Skeletal muscle satellite cell (primary cell): Measurements from ENCODE around the gene IRF6.

Experiments used
- H3K27me3 ChIP-seq: 2 replicates; pipeline ENCODE4 v1.7.0; 2013; ENCODE audit warnings: low read length; ENCODE audit not compliant: control insufficient read depth, insufficient read depth
- H3K36me3 ChIP-seq: 2 replicates; pipeline ENCODE4 v1.7.0; 2013; ENCODE audit warnings: mild to moderate bottlenecking, control low read depth, low read length; ENCODE audit not compliant: insufficient read depth
- H3K4me1 ChIP-seq: 2 replicates; pipeline ENCODE4 v1.7.0; 2013; ENCODE audit warnings: low read length; ENCODE audit not compliant: control insufficient read depth, insufficient read depth
- H3K4me2 ChIP-seq: 2 replicates; pipeline ENCODE4 v1.7.0; 2013; ENCODE audit warnings: mild to moderate bottlenecking, low read length
- H3K4me3 ChIP-seq: 2 replicates; pipeline ENCODE4 v1.7.0; 2013; ENCODE audit warnings: low read length
- H3K9ac ChIP-seq: 2 replicates; pipeline ENCODE4 v1.7.0; 2013; ENCODE audit warnings: mild to moderate bottlenecking, low read depth, low read length, moderate library complexity
- H3K9me3 ChIP-seq: replicated peaks from 2 replicates; pipeline ENCODE4 v1.7.0; 2013; ENCODE audit warnings: mild to moderate bottlenecking, control low read depth, low read length

The IRF6 gene

DNA sequence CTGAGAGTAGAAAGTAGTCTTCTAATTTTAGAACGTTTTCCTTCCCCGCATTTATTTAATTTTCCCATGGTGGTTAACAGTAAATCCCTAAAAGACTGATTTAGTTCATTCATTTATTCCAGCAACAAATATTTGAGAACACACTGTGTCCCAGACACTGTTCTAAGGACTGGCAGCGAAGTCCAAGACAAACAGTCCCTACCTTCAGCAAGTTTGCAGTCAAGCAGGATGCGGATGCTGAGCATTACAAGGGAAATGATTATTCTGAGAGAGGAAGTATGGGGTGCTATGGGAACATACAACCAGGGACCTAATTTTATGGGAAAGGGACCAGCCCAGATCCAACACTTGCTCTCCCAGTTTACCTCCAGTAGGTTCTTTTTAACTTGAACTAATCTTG lies 20.4 kb downstream of the IRF6 start:
- peaks cover 13% of the 10 kb centered on the region for H3K4me1 ChIP-seq
- no peak overlapping the region for H3K9ac ChIP-seq
- H3K9me3 ChIP-seq, result no peaks in the 10 kb centered on the region
- H3K36me3 ChIP-seq, result no peaks in the 10 kb centered on the region
- H3K4me2 ChIP-seq, result no peak overlapping the region
- peaks cover 34% of the 10 kb centered on the region for H3K27me3 ChIP-seq
- no peak overlapping the region for H3K4me3 ChIP-seq

DNA sequence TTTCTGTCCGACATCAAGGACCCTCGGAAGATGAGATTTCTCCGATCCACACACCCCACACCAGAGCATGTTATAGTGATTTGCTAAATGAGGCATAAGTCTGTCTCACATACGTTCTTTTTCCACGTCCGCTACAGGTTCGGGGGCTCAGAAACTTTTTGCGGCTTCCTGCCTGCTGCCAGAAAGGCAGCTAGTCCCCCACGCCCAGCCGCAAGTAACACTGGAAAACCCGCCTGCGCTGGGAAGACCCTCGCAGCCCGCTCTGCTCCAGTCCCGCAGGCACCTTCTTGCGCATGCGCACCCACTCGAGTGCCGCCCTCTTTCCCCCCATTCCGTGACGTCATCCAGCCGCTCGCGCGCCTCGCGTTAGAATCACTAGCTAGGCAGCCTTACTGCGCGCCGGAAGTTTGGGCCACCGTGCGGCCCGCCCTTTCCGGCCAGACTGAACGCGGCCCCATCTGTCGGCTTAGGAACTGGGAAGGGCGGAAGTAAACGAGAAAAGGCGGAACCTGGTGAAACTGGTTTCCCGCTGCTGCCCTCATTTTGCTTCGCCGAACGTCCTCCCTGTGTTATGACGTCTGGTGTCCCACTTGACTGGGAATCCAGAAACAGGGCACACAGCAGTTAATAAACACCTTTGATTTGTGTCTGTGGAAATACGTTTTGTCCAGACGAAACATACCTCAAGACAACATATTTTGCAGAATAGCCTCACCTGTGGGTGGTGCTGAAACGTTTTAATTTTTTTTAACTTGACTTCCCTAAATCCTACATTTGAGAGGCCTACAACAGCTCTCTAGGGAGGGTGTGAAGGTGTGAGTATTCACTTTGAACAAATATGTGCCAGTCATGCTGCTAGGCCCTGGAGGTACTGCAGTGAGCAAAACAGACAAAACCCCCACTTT lies 21.4 kb downstream of the IRF6 start, which contains the start of gene C1orf74:
Gene C1orf74 (minus strand): TSS at position 295 of the 905 bp plus-strand sequence. CDS start 925 bp downstream, outside the sequence.
- Histone ChIP-seq H3K27me3 (peaks cover 23% of the 10 kb centered on the region), H3K4me3 (peak within 1 kb of the TSS; percentile 93), H3K9me3 (no peaks in the 10 kb centered on the region), H3K36me3 (no peaks in the 10 kb centered on the region), H3K4me1 (peaks cover 13% of the 10 kb centered on the region), H3K4me2 (peak within 1 kb of the TSS; percentile 88), H3K9ac (peak within 1 kb of the TSS; percentile 95)

DNA sequence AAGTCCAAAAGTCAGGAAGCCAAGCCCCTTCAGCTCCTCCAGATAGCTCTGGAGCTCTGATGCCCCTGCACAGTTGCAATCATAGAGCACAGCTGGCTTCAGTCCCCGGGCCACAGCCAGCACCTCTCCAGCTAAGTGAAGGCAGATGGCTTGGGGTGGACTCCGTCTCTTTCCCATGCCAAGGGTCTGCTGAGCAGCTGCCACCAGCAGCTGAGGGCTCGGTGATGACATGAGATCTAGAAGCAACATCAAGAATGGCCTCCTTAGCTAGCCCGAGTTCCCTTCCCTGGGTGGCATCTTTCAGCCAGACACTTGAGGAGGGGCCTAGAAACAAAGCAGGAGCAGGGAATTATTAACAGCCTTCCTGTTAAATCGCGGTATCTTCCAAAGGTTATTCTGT lies 22.6 kb downstream of the IRF6 start:
- H3K27me3 ChIP-seq, result peaks cover 13% of the 10 kb centered on the region
- H3K4me1 ChIP-seq, result peaks cover 13% of the 10 kb centered on the region
- no peaks in the 10 kb centered on the region for H3K36me3 ChIP-seq
- peak overlapping the region; percentile 88 for H3K4me2 ChIP-seq
- peak overlapping the region; percentile 95 for H3K9ac ChIP-seq
- peak overlapping the region; percentile 93 for H3K4me3 ChIP-seq
- H3K9me3 ChIP-seq, result no peaks in the 10 kb centered on the region

GRCh38 chr1:209780268-209780667 lies 25.7 kb downstream of the IRF6 start:
- peaks cover 13% of the 10 kb centered on the region for H3K4me1 ChIP-seq
- no peak overlapping the region for H3K9ac ChIP-seq
- no peak overlapping the region for H3K4me2 ChIP-seq
- no peak overlapping the region for H3K4me3 ChIP-seq
- H3K36me3 ChIP-seq, result no peaks in the 10 kb centered on the region
- H3K9me3 ChIP-seq, result no peaks in the 10 kb centered on the region
- H3K27me3 ChIP-seq, result no peaks in the 10 kb centered on the region

GRCh38 chr1:209778102-209778501 lies 27.8 kb downstream of the IRF6 start:
- H3K4me1 ChIP-seq, result peaks cover 2% of the 10 kb centered on the region
- no peaks in the 10 kb centered on the region for H3K9me3 ChIP-seq
- no peak overlapping the region for H3K4me2 ChIP-seq
- no peak overlapping the region for H3K9ac ChIP-seq
- H3K4me3 ChIP-seq, result no peak overlapping the region
- H3K27me3 ChIP-seq, result no peaks in the 10 kb centered on the region
- no peaks in the 10 kb centered on the region for H3K36me3 ChIP-seq

DNA sequence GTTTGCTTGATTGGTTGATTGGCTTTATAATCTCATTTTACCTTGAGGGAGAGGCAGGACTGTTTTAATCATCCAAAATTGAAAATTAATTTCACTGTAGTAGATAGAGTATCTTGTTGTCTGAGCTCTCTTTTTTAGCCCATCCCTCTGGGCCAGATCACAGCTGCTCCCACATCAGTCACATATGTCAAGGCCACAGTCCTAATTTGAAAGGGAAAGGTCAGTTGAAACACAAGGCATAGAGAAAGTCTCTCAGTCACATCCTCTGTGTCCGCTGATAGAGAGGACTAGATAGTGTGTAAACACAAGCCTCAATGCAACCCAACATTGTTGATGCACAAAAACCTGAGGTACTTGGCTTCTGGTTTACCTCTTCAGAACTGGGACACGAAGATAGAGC lies 28.4 kb downstream of the IRF6 start:
- H3K4me3 ChIP-seq, result no peak overlapping the region
- H3K9me3 ChIP-seq, result no peaks in the 10 kb centered on the region
- no peaks in the 10 kb centered on the region for H3K36me3 ChIP-seq
- no peak overlapping the region for H3K4me2 ChIP-seq
- H3K27me3 ChIP-seq, result no peaks in the 10 kb centered on the region
- H3K4me1 ChIP-seq, result no peaks in the 10 kb centered on the region
- no peak overlapping the region for H3K9ac ChIP-seq

- Histone ChIP-seq H3K27me3 (no peaks in the 10 kb centered on the region), H3K4me3 (no peak overlapping the region), H3K9me3 (no peaks in the 10 kb centered on the region), H3K4me1 (no peaks in the 10 kb centered on the region), H3K36me3 (no peaks in the 10 kb centered on the region), H3K4me2 (no peak overlapping the region), H3K9ac (no peak overlapping the region)
Measured at GRCh38 chr1:209775678-209776077, 30.3 kb downstream of the IRF6 start.

- H3K36me3 ChIP-seq, result no peaks in the 10 kb centered on the region
- H3K4me1 ChIP-seq, result peaks cover 7% of the 10 kb centered on the region
Measured at GRCh38 chr1:209774592-209774991, 31.4 kb downstream of the IRF6 start.

GRCh38 chr1:209772126-209772525 lies 33.8 kb downstream of the IRF6 start:
- H3K9ac ChIP-seq, result no peak overlapping the region
- peaks cover 20% of the 10 kb centered on the region for H3K4me1 ChIP-seq
- no peak overlapping the region for H3K4me3 ChIP-seq
- no peaks in the 10 kb centered on the region for H3K9me3 ChIP-seq
- H3K4me2 ChIP-seq, result no peak overlapping the region
- no peaks in the 10 kb centered on the region for H3K27me3 ChIP-seq
- no peaks in the 10 kb centered on the region for H3K36me3 ChIP-seq

More at GRCh38 chr1:209774592-209774991, 31.4 kb downstream of the IRF6 start:
- no peaks in the 10 kb centered on the region for H3K9me3 ChIP-seq
- H3K4me2 ChIP-seq, result no peak overlapping the region
- H3K4me3 ChIP-seq, result no peak overlapping the region
- H3K27me3 ChIP-seq, result no peaks in the 10 kb centered on the region
- no peak overlapping the region for H3K9ac ChIP-seq

DNA sequence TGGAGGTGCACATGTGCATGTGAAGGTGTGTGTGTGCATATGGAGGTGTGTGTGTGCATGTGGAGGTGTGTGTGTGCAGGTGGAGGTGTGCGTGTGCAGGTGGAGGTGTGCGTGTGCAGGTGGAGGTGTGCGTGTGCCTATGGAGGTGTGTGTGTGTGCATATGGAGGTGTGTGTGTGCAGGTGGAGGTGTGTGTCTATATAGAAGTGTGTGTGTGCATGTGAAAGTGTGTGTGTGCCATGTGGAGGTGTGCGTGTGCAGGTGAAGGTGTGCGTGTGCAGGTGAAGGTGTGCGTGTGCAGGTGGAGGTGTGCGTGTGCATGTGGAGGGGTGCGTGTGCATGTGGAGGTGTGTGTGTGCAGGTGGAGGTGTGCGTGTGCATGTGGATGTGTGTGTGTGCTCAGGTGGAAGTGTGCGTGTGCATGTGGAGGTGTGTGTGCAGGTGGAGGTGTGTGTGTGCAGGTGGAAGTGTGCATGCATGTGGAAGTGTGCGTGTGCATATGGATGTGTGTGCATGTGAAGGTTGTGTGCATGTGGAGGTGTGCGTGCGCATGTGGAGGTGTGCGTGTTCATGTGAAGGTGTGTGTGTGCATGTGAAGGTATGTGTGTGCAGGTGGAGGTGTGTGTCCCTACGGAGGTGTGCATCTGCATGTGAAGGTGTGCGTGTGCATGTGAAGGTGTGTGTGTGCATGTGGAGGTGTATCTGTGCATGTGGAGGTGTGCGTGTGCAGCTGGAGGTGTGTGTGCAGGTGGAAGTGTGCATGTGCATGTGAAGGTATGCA lies 35.1 kb downstream of the IRF6 start:
- H3K36me3 ChIP-seq, result no peaks in the 10 kb centered on the region
- no peak overlapping the region for H3K4me3 ChIP-seq
- no peaks in the 10 kb centered on the region for H3K27me3 ChIP-seq
- peaks cover 20% of the 10 kb centered on the region for H3K4me1 ChIP-seq
- no peak overlapping the region for H3K9ac ChIP-seq
- no peaks in the 10 kb centered on the region for H3K9me3 ChIP-seq
- H3K4me2 ChIP-seq, result no peak overlapping the region

DNA sequence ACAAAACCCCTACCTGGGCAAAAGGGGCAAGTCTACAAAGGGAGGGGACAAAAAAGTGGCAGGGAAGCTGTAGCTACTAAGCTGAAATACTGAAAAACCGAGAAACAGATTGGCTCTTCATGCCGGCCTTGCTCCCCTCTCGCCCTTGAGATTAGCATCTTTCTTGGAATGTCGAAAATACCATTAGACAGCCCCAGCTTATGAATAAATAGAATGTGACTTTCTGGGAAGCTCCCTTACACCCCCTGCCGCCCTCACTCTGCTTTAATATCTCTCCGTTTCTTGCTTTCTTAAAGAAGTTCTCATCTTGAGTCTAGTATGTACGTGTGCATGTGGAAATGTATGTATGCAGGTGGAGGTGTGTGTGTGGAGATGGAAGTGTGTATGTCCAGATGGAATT lies 36.0 kb downstream of the IRF6 start:
- Histone ChIP-seq H3K4me3 (no peak overlapping the region), H3K27me3 (no peaks in the 10 kb centered on the region), H3K4me2 (peak overlapping the region; percentile 53), H3K9ac (peak overlapping the region; percentile 58), H3K4me1 (peaks cover 20% of the 10 kb centered on the region), H3K9me3 (no peaks in the 10 kb centered on the region), H3K36me3 (no peaks in the 10 kb centered on the region)
